SK-N-SH (cell line): ENCODE data around the gene PRSS48. TPM values are rescaled to one million over a fixed set of nuclear protein-coding genes. Genes with fewer than 3 reads are reported as not detected.

Source experiments
- CTCF ChIA-PET: fragments of 300-600, 350-600 bp; formaldehyde crosslinking; extraction: SDS; loops from one replicate; lab custom pipeline; 2021; lab: Yijun Ruan, JAX
- POLR2A ChIA-PET: fragments of 350-600 bp; sonication (Branson Sonifier 250); formaldehyde crosslinking; extraction: SDS; loops from one replicate; lab custom pipeline; 2020; ENCODE audit warnings: antibody characterized with exemption, inconsistent platforms; lab: Yijun Ruan, JAX
- DNase-seq: peaks from one replicate; pipeline ENCODE4 v3.0.0; 2012
- H2AFZ ChIP-seq: fragments of 200-600 bp; sonication (generic); 2 replicates; pipeline ENCODE4 v1.8.1; 2016; ENCODE audit warnings: antibody characterized with exemption, mild to moderate bottlenecking, low read depth
- H3F3A ChIP-seq: fragments of 200-600 bp; sonication (generic); replicated peaks from 2 replicates; pipeline ENCODE3; 2016; ENCODE audit warnings: antibody characterized with exemption, mild to moderate bottlenecking; ENCODE audit not compliant: insufficient read depth
- H3K27ac ChIP-seq, 2 experiments: fragments of 200-500 bp in 1 of 2; fragments of 200-600 bp in 1 of 2; sonication (Bioruptor generic) in 1 of 2; sonication (generic), shearing (Covaris generic) in 1 of 2; 2 replicates each; pipeline versions ENCODE4 v1.5.1 to v1.6.1; 2014 to 2016; ENCODE audit warnings: low read depth in 2 of 2, inconsistent platforms in 1 of 2, low read length in 1 of 2, mild to moderate bottlenecking in 1 of 2, mixed read lengths in 1 of 2
- H3K27me3 ChIP-seq: fragments of 200-600 bp; sonication (generic), shearing (Covaris generic); 2 replicates; pipeline ENCODE4 v1.6.1; 2016; ENCODE audit warnings: mixed run types; ENCODE audit not compliant: insufficient read depth
- H3K36me3 ChIP-seq, 2 experiments: fragments of 200-500 bp in 1 of 2; fragments of 200-600 bp in 1 of 2; sonication (Bioruptor generic) in 1 of 2; sonication (generic) in 1 of 2; replicated peaks in 1 of 2; 2 replicates each; pipeline versions ENCODE3 to v1.5.1; 2014 to 2016; ENCODE audit warnings: low read length in 1 of 2, mild to moderate bottlenecking in 1 of 2; ENCODE audit not compliant: insufficient read depth in 2 of 2, control insufficient read depth in 1 of 2
- H3K4me1 ChIP-seq, 2 experiments: fragments of 200-500 bp in 1 of 2; fragments of 200-600 bp in 1 of 2; sonication (Bioruptor generic) in 1 of 2; sonication (generic), shearing (Covaris generic) in 1 of 2; 2 replicates each; pipeline versions ENCODE4 v1.5.1 to v1.6.1; 2014 to 2016; ENCODE audit warnings: low read depth in 1 of 2, low read length in 1 of 2, mixed run types in 1 of 2; ENCODE audit not compliant: insufficient read depth in 2 of 2, control insufficient read depth in 1 of 2
- H3K4me2 ChIP-seq: fragments of 200-600 bp; sonication (generic), shearing (Covaris generic); 2 replicates; pipeline ENCODE4 v1.6.1; 2017; ENCODE audit warnings: mixed run types
- H3K4me3 ChIP-seq, 2 experiments: fragments of 200-500 bp in 1 of 2; fragments of 200-600 bp in 1 of 2; sonication (Bioruptor generic) in 1 of 2; sonication (generic), shearing (Covaris generic) in 1 of 2; 2 replicates each; pipeline versions ENCODE4 v1.5.1 to v1.8.1; 2014 to 2016; ENCODE audit warnings: low read depth in 2 of 2, inconsistent platforms in 1 of 2, low read length in 1 of 2, mild to moderate bottlenecking in 1 of 2, mixed read lengths in 1 of 2, moderate library complexity in 1 of 2
- H3K79me2 ChIP-seq: fragments of 200-600 bp; sonication (generic); 2 replicates; pipeline ENCODE4 v1.8.1; 2017; ENCODE audit warnings: mild to moderate bottlenecking; ENCODE audit not compliant: insufficient read depth
- H3K9ac ChIP-seq: fragments of 200-600 bp; sonication (generic); 2 replicates; pipeline ENCODE4 v1.6.1; 2017; ENCODE audit warnings: mixed run types
- H3K9me2 ChIP-seq: fragments of 200-600 bp; sonication (generic); 2 replicates; pipeline ENCODE4 v1.6.1; 2017; ENCODE audit warnings: mixed run types
- H3K9me3 ChIP-seq: fragments of 200-600 bp; sonication (generic); 2 replicates; pipeline ENCODE4 v1.6.1; 2017; ENCODE audit warnings: mixed run types, mild to moderate bottlenecking, moderate library complexity
- H4K20me1 ChIP-seq: fragments of 200-600 bp; sonication (generic); 2 replicates; pipeline ENCODE4 v1.6.1; 2017; ENCODE audit warnings: mild to moderate bottlenecking, mixed run types; ENCODE audit not compliant: insufficient read depth
- CHD2 ChIP-seq: fragments of 150-350 bp; IDR thresholded peaks from 2 replicates; pipeline ENCODE4 v1.6.1; 2018; ENCODE audit warnings: low read length; ENCODE audit not compliant: partially characterized antibody
- FOSL2 ChIP-seq: IDR thresholded peaks from 2 replicates; pipeline ENCODE4 v1.4.0; 2012; ENCODE audit warnings: low read depth, mild to moderate bottlenecking, moderate library complexity, borderline replicate concordance
- FOXJ3 ChIP-seq: sonication (generic); formaldehyde crosslinking; IDR thresholded peaks from 2 replicates; pipeline ENCODE4 v1.5.1; 2020; ENCODE audit warnings: mild to moderate bottlenecking, missing genetic modification reagents
- GABPA ChIP-seq: IDR thresholded peaks from 2 replicates; pipeline ENCODE4 v1.4.0; 2012; ENCODE audit warnings: low read depth, mild to moderate bottlenecking
- JUND ChIP-seq: IDR thresholded peaks from 2 replicates; pipeline ENCODE4 v1.4.0; 2012
- MEF2A ChIP-seq: IDR thresholded peaks from 2 replicates; pipeline ENCODE4 v1.4.0; 2012; ENCODE audit warnings: low read depth, borderline replicate concordance
- MXI1 ChIP-seq: IDR thresholded peaks from 2 replicates; pipeline ENCODE4 v1.6.1; 2012; ENCODE audit warnings: mild to moderate bottlenecking, low read depth, low read length, improper control_type of control experiment
- NFIC ChIP-seq: IDR thresholded peaks from 2 replicates; pipeline ENCODE4 v1.4.0; 2012; ENCODE audit warnings: borderline replicate concordance
- REST ChIP-seq: IDR thresholded peaks from 2 replicates; pipeline ENCODE4 v1.6.1; 2012; ENCODE audit warnings: mild to moderate bottlenecking, low read depth, low read length, moderate library complexity
- SIN3A ChIP-seq: IDR thresholded peaks from 2 replicates; pipeline ENCODE4 v1.6.1; 2012; ENCODE audit warnings: low read depth, mild to moderate bottlenecking, low read length, moderate library complexity, borderline replicate concordance
- SMC3 ChIP-seq: IDR thresholded peaks from 2 replicates; pipeline ENCODE4 v1.6.1; 2012; ENCODE audit warnings: low read depth, low read length, improper control_type of control experiment
- WGBS: methylation state at CpG from one replicate; pipeline ENCODE4 v1.1.6; 2017; ENCODE audit warnings: low lambda C conversion rate; 5-methylcytosine and 5-hydroxymethylcytosine counted together
- polyA plus RNA-seq, 3 experiments: library from polyadenylated mRNA; depleted of rRNA; stranded (reverse); fragments of >200 nt; gene quantifications; 2 replicates each; pipeline ENCODE4 v1.2.3, GENCODE V29; 2012
- small RNA-seq, 7 experiments: library from RNA; depleted of rRNA; stranded (forward); fragments of <200 nt; gene quantifications; one replicate each; pipeline ENCODE3, GENCODE V24; 2012
- TF ChIP-seq, protein P1 (sequence below): IDR thresholded peaks from 2 replicates; pipeline ENCODE4; 2012
- TF ChIP-seq, protein P2 (sequence below): IDR thresholded peaks from 2 replicates; pipeline ENCODE4 v1.4.0; 2012; ENCODE audit warnings: low read depth

PRSS48 gene
- polyA plus RNA-seq, 1 of the 3 experiments (the other 2 are of a cell fraction): not detected

DNA sequence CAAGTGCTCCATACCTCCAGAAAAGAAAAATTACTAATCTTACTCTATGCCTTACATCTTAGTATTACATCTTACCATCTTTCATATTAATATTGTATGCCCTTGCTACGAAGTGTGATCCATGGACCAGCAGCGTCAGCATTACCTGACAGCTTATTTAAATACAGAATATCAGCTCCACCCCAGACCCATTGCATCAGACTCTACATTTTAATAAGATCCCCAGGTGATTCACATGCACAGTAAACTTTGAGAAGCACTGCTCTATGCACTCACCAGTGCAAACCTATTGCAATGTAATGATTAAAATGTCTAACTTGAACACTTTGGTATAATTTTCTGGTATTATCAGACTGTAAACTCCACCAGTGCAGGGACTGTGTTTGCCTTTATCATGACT, 62.5 kb downstream of the PRSS48 start:
- H3K27ac ChIP-seq: no peak overlapping the region
- CTCF ChIA-PET: no interaction called here
- 91% methylated on average over 2 of the region's 2 CpGs for WGBS
- H3K4me1 ChIP-seq: no peaks in the 10 kb centered on the region
- no peak overlapping the region for H3K4me3 ChIP-seq
- DNase-seq: no peak
- no peaks in the 10 kb centered on the region for H3K36me3 ChIP-seq
- no peak overlapping the region for H2AFZ ChIP-seq
- TF ChIP-seq JUND (no peak), REST (no peak), MEF2A (no peak), CHD2 (no peak), NFIC (no peak), FOXJ3 (no peak)
- TF ChIP-seq, protein P1, sequence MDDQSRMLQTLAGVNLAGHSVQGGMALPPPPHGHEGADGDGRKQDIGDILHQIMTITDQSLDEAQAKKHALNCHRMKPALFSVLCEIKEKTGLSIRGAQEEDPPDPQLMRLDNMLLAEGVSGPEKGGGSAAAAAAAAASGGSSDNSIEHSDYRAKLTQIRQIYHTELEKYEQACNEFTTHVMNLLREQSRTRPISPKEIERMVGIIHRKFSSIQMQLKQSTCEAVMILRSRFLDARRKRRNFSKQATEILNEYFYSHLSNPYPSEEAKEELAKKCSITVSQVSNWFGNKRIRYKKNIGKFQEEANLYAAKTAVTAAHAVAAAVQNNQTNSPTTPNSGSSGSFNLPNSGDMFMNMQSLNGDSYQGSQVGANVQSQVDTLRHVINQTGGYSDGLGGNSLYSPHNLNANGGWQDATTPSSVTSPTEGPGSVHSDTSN: no peak
- TF ChIP-seq, protein P2, sequence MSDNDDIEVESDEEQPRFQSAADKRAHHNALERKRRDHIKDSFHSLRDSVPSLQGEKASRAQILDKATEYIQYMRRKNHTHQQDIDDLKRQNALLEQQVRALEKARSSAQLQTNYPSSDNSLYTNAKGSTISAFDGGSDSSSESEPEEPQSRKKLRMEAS: no peak
- TF ChIP-seq, all 33 proteins: peak for 0
- no peaks in the 10 kb centered on the region for H3K27me3 ChIP-seq
- H3K4me2 ChIP-seq: no peak overlapping the region
- no peaks in the 10 kb centered on the region for H4K20me1 ChIP-seq
- POLR2A ChIA-PET: no interaction called here
- H3F3A ChIP-seq: no peaks in the 10 kb centered on the region
- H3K9me3 ChIP-seq: no peaks in the 10 kb centered on the region
- no peaks in the 10 kb centered on the region for H3K79me2 ChIP-seq
- no peak overlapping the region for H3K9ac ChIP-seq
- H3K9me2 ChIP-seq: no peaks in the 10 kb centered on the region

GRCh38 chr4:151340751-151341385, 63.9 kb downstream of the PRSS48 start:
- DNase-seq: no peak
- Histone ChIP-seq H3K27ac (no peak overlapping the region), H3F3A (no peaks in the 10 kb centered on the region), H3K4me2 (no peak overlapping the region), H3K27me3 (no peaks in the 10 kb centered on the region), H3K4me1 (no peaks in the 10 kb centered on the region), H3K9me3 (no peaks in the 10 kb centered on the region), H3K4me3 (no peak overlapping the region), H3K36me3 (no peaks in the 10 kb centered on the region), H3K9ac (no peak overlapping the region), H4K20me1 (no peaks in the 10 kb centered on the region), H3K79me2 (no peaks in the 10 kb centered on the region), H2AFZ (no peak overlapping the region), H3K9me2 (no peaks in the 10 kb centered on the region)
- no peak for TF ChIP-seq CHD2
- TF ChIP-seq SIN3A: no peak
- no peak for TF ChIP-seq MXI1
- no peak for TF ChIP-seq NFIC
- TF ChIP-seq FOSL2: no peak
- TF ChIP-seq, protein P2: no peak
- no peak for TF ChIP-seq GABPA
- no peak for TF ChIP-seq JUND
- no peak for TF ChIP-seq SMC3
- POLR2A ChIA-PET: no interaction called here
- CTCF ChIA-PET: no interaction called here
- WGBS: 94% methylated on average over 5 of the region's 5 CpGs

Small RNA genes within 50 kb of the gene (small RNA-seq; reads per million reads assigned to genes)
- gene AC104819.2 (0 reads per million in 7 experiments), gene RNU6-1282P (0 reads per million in 7 experiments)

Other genes starting within 250 kb of the PRSS48 start
- gene RPS3A, start 177.5 kb upstream of the PRSS48 start, polyA plus RNA-seq (2012; rRNA removed): 2,161 and 2,650 TPM in 2 replicates
- 7.1 and 9.6 TPM in 2 replicates for gene SH3D19, start 48.4 kb downstream of the PRSS48 start, polyA plus RNA-seq (2012; rRNA removed)
- gene FHIP1A, start 132.0 kb downstream of the PRSS48 start, polyA plus RNA-seq (2012; rRNA removed): 1.3 and 2.2 TPM in 2 replicates